GM12891 (cell line): ENCODE results near the gene IFNA14.
"Not testable (repeated sequence)": the region's sequence is repeated elsewhere in the genome, so short reads cannot be mapped to it uniquely, and the experiment has no call there.

Experiments used
- PAX5 ChIP-seq: IDR thresholded peaks from 2 replicates; pipeline ENCODE4 v1.6.1; 2011; ENCODE audit warnings: low read length, moderate library complexity, mild to moderate bottlenecking; ENCODE audit not compliant: insufficient read depth, severe bottlenecking
- POLR2A ChIP-seq: IDR thresholded peaks from 2 replicates; pipeline ENCODE4 v1.6.1; 2011; ENCODE audit warnings: low read depth, low read length, control low read depth
- POLR2AphosphoS5 ChIP-seq: IDR thresholded peaks from 2 replicates; pipeline ENCODE4 v1.6.1; 2011; ENCODE audit warnings: low read depth, low read length, control low read depth
- POU2F2 ChIP-seq: IDR thresholded peaks from 2 replicates; pipeline ENCODE4 v1.6.1; 2011; ENCODE audit warnings: low read depth, mild to moderate bottlenecking, control low read depth, low read length, moderate library complexity
- TAF1 ChIP-seq: IDR thresholded peaks from 2 replicates; pipeline ENCODE4 v1.6.1; 2011; ENCODE audit warnings: low read depth, low read length, control low read depth

DNA sequence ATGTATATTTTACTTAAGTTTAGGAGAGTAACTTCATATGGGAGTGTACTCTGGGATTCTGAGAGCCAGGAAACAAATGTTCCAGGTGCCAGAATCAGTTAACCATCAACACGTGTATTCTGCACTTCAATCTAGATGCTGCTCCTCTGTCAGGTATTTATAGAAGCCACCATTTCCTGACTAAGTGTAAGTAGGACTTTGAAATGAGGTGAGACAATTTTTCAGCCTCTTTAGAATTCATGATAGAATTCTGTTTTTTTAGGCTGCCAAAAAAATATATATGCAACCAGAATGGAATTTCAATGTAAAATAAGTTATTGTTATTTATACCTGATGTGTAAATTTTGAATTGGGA, 3.5 kb downstream of the IFNA14 start:
- not testable (repeated sequence) for TF ChIP-seq POLR2A, TAF1, POLR2AphosphoS5, POU2F2, PAX5
